ENCODE results near the gene ZNF32.
"Not testable (repeated sequence)": the region's sequence is repeated elsewhere in the genome, so short reads cannot be mapped to it uniquely, and the experiment has no call there.

Gene ZNF32

DNA sequence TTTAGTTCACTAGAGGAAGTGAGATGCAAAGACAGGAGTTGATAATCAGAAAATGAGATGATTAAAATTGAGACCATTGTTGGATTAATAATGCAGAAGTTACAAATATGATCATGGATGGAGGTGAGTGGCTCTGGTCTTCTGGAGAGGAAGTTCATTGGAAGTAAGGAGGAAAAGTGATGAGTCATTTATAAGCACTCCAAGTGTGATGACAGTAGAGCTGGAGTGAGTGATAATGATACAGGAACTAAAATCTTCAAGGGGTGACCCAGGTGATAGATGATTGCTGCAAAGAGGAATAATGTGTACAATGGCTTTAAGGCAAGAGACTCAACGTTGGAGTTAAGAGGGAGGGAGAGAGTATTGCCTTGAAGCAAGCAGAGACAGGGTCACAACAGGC lies 20.7 kb downstream of the ZNF32 start:
- no peak for DNase-seq (ENCODE audit: low spot score)

DNA sequence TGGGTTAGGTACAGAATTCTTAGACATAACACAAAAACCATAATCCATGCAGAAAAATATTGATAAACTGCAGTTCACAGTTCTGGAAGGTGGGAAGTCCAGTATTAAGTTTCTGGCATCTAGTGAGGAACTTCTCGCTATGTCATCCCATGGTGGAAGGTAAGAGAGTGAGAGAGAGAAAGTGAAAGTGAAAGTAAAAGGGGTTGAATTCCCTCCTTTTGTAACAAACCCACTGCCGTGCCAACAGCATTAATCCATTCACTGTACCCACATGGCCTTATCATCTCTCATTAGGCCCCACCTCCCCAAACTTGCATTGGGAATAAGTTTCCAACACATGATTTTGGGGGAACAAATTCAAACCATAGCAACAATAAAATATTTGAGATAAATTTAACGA lies 25.3 kb downstream of the ZNF32 start:
- no peak for DNase-seq (ENCODE audit: low spot score)

DNA sequence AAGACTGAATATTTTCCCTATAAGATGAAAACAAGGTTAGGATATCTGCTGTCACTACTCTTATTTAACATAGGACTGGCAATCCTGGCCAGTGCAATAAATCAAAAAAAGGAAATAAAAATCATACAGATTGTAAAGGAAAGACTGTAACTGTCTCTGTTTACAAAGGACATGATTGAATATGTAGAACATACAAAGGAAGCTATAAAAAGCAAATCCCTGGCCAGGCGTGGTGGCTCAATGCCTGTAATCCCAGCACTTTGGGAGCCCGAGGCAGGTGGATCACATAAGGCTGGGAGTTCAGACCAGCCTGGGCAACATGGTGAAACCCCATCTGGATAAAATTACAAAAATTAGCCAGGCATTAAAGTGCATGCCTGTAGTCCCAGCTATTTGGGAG lies 26.6 kb downstream of the ZNF32 start:
- DNase-seq (ENCODE audit: low spot score): no peak

DNA sequence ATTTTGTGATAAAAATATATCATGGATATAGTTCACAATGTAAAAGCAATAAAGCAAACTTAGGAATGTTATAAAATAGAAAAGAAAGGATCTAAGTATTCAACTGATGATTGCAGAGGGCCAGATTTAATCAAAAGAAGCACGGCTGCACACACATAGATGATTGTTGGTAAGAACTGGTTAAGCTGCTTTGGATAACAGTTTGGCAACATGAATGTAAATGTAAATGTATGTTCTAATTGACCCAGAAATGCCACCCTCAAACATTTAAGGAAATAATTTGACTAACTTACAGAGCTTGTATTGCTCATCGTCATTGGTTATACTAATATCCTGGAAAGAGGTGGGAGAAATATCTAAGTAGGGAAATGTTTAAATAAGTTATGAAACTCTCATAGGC lies 29.3 kb downstream of the ZNF32 start:
- DNase-seq (ENCODE audit: low spot score): no peak

DNA sequence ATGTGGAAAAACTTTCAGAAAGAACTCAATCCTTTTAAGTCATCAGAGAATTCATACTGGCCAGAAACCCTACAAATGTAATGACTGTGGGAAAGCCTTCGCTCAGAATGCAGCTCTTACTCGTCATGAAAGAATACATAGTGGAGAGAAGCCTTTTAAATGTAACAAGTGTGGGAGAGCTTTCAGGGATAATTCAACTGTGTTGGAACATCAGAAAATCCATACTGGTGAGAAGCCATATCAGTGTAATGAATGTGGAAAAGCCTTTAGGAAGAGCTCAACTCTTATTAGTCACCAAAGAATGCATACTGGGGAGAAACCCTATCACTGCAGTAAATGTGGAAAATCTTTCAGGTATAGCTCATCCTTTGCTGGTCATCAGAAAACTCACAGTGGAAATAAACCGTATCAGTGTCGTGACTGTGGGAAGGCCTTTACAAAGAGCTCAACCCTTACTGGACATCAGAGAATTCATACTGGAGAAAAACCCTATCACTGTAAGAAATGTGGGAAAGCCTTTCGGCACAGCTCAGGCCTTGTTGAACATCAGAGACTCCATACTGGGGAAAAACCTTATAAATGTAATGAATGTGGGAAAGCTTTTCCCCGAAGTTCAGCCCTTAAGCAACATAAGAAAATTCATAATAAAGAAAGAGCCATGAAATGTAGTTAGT lies 31.8 kb downstream of the ZNF32 start:
- no peak for DNase-seq (ENCODE audit: low spot score)

DNA sequence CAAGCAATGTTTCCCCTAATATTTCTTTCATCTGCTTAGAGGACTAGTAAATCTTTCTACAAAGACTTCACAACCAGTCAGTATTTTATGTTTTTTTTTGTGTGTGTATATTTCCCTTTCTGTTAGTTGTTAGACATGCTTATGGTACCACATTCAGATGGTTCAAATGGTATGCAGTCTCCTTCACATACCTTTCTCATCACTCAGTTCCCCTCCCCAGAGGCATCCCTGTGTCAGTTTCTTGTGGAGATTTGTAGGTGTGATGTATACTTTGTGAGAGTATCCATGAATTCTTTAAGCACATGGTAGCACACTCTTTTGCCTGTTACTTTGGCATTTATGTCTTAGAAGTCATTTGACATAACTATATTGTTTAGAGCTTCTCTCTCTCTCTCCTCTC lies 38.0 kb downstream of the ZNF32 start:
- no peak for DNase-seq (ENCODE audit: low spot score)

DNA sequence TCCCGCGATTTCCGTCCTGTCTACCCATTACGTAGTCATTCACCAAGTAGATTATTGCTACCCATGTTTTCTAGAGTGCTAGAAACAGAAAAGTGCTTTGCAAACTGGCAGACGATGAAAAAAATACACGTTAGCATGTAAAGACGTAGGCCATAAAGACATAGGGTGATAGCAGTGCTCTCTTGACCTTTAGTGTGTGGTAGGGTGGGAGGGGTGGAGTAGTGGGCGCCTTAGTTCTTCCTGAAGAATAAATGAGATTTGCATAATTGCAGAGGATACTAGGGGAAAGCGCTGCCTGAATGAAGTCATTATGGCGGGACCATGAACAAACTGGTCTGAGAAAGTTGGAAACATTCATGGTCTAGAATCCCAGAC lies 41.5 kb downstream of the ZNF32 start:
- no peak for DNase-seq (ENCODE audit: low spot score)

DNA sequence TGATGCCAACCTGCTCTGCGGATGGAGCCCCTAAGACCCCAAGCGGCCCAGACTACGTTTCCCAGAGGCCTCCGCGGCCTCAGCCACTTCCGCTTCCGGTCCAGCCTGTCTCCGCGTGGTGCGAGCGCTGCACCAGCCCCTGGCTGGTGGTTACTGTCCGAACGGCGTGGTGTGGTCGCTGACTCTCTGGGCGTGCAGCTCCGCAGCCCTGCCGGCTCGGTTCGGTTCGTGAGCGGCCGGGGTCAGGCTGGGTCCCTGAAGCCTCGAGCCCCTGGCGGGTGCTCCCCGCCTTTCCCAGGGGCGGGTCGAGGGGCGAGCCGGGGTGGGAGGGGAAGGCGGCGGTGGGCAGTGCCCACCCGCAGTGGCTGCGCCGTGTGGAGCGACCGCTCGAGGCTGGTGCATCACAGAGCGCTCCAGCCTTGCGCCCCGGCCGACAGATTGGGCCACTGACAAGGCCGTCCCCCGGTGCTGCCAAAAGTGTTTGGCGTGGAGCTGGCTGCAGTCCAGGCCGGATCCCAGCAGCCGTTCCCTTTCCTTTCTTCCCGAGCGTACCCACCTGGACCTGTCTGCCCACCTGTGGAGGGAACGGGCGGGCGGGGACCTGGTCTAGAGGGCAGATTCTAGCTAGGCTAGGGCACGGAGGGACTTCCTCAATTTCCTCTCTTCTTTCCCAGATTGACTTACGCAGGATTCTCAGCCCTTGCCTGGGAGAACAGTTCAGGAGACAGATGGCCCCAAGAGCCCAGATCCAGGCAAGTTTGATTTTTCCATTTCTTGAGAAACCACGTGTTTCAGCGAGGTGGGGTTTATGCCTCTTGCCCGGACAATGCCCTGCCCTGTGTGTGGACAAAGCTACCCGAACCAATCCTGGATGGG lies 42.1 kb downstream of the ZNF32 start, which contains the start of gene ZNF485:
TSS of gene ZNF485 (plus strand) at position 116 of the 876 bp plus-strand sequence. CDS start at position 729, 613 bp downstream.
- DNase-seq (ENCODE audit: low spot score): no peak

DNA sequence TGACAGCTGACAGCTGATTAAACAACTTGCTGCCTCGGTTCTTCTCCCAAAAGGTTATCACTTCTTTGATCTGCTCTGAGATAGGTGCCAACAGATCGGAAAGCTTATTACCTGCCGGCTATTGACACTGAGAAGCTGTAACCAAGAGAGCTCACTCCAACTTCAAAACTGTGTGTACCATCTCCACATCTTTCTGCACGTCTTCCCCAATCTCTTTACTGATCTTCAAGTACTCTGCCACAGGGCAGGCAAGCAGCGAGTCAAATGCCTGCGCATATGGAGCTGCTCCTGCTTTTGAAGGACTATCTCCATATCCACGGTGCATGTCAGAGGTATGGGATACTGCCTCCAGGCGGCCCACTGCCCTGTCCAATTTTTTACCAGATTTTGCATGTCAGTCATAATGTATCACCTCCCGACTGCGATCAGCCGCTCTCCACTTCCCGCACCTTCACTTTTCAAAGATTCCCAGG lies 42.8 kb downstream of the ZNF32 start:
- DNase-seq (ENCODE audit: low spot score): no peak

DNA sequence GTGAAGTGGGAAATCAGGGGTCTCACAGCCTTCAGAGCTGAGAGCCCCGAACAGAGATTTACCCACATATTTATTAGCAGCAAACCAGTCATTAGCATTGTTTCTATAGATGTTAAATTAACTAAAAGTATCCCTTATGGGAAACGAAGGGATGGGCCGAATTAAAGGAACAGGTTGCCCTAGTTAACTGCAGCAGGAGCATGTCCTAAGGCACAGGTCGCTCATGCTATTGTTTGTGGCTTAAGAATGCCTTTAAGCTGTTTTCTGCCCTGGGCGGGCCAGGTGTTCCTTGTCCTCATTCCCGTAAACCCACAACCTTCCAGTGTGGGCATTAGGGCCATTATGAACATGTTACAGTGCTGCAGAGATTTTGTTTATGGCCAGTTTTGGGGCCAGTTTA lies 47.1 kb downstream of the ZNF32 start:
- not testable (repeated sequence) for DNase-seq (ENCODE audit: low spot score)

DNA sequence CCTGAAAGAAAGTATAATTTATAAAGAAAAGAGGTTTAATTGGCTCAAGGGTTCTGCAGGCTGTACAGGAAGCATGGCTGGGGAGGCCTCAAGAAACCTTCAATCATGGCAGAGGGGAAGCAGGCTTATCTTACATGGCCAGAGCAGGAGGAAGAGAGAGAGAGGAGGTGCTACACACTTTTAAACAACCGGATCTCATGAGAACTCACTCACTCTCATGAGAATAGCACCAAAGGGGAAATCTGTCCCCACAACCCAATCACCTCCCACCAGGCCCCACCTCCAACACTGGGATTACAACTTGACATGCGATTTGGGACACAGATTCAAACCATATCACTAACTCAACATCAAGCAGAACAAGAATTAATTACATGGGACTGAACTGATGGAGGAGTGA lies 49.3 kb downstream of the ZNF32 start:
- DNase-seq (ENCODE audit: low spot score): no peak

DNA sequence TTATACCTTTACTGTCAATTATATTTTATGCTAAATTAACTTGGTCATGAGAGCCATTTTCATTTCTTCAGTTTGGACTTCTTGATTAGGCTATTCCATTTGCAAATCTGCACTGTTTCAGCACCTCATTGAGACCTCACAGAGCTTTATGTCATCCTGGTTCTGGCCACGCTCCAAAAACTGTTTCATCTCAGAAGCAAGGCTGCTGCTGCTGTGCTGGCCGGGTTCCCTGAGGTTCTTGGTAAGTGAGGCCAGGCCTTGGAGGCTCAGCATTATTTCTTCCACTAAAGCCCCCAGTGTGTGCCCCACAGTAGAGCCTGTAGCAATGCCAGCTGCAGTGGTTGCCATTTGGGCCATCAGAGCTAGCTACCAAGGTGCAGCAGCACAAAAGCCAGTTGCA lies 50.2 kb downstream of the ZNF32 start:
- DNase-seq (ENCODE audit: low spot score): no peak

DNA sequence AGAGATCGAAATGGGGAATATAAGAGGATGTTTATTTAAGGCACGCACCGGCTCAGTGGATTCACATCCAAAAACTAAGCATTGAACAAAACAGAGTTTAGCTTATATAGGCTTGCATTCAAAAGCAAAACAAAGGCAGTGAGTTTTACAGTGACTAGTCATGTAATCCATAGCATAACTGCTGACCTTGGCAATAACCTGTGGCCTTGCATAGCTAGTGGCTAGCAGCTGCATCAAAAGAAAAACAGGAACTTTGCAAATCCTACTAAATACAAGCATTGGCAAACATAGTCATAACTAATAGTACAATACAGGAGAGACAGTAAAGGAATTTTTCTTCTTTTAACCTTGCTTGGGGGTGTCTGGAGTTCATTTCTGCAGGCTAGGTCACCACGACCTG lies 52.1 kb downstream of the ZNF32 start:
- DNase-seq (ENCODE audit: low spot score): no peak

DNA sequence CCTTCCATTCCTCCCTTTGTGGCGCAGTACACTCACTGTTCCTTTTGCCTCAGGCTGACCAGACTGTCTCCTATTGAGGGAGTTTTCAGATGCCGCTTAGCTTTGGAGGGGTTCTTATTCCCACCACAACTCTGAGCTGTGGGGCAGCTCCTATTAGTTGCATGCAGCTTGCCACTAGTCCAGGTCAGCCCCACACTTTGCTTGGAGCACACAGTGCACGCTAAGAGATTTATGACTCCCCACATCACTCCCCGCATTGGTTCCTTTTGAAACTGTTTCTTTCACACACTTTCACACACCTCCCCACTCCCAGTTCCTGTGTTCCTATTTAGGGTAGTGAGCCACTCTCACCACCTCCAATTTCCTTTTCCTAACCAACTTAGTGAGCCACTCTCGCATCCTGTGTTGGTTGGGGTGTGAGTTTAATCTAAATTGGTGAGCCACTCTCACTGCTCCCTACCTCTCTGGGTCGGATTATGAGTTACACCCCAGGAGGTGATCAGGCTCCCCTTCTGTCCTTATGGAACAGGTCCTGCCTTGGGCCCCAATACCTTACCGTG lies 52.9 kb downstream of the ZNF32 start:
- DNase-seq (ENCODE audit: low spot score): no peak

DNA sequence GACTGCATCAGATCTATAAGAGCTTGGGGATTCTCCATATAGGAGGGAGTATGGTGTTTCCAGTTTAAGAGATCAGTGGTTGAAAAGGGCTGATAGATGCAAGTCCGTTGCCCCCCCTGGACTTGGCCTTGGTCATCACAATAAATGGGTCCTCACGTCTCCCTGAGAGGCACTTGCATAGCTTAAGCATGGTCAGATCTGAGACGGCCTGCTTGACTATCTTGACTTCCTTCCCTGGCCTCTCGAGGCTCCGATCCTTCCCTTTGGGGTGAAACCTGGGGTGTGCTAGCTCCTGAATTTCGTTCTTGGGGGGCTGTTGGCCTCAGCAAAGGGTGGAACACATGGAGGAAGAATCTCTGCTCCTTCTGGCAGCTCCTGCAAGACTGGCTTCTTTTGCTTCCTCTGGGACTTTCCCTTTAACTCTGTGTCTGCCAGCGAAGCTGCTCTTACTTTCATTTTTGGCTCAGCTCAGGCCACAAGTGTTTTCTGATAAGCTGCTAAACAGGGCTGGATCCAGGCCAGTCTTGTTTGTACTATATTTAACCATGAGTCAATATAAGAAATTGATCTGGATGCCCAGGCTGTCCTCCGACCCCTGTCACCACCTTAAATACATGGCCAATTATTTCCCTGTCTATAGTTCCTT lies 53.6 kb downstream of the ZNF32 start:
- peak; percentile 9 for DNase-seq (ENCODE audit: low spot score)

Measured in hematopoietic multipotent progenitor cell treated with erythropoietin and hydrocortisone succinate and interleukin-3 and kit ligand, for 15 days (in vitro differentiated cells).